BE2C (cell line): ENCODE results near the gene C4B. TPM values are rescaled to one million over a fixed set of nuclear protein-coding genes. Genes with fewer than 3 reads are reported as not detected.
"Not testable (repeated sequence)": the region's sequence is repeated elsewhere in the genome, so short reads cannot be mapped to it uniquely, and the experiment has no call there.

Source experiments
- DNase-seq: peaks from one replicate; pipeline ENCODE4 v3.0.0-alpha.2; 2020
- H3K27me3 ChIP-seq: fragments of 250-450 bp; sonication (Bioruptor Pico); 2 replicates; pipeline ENCODE4 v1.5.1; 2020; ENCODE audit warnings: mild to moderate bottlenecking
- H3K36me3 ChIP-seq: fragments of 250-450 bp; sonication (Bioruptor Pico); 2 replicates; pipeline ENCODE4 v1.5.1; 2020; ENCODE audit warnings: mild to moderate bottlenecking
- H3K4me1 ChIP-seq: fragments of 250-450 bp; sonication (Bioruptor Pico); 2 replicates; pipeline ENCODE4 v1.5.1; 2020
- H3K4me3 ChIP-seq: 2 replicates; pipeline ENCODE4 v1.5.1; 2011; ENCODE audit warnings: low read depth, low read length
- H3K9me3 ChIP-seq: fragments of 250-450 bp; sonication (Bioruptor Pico); 2 replicates; pipeline ENCODE4 v1.5.1; 2020
- CTCF ChIP-seq: IDR thresholded peaks from 2 replicates; pipeline ENCODE4 v1.5.1; 2012; ENCODE audit warnings: mild to moderate bottlenecking, low read depth, low read length
- polyA plus RNA-seq: library from polyadenylated mRNA; unstranded; fragments of >200 nt; gene quantifications from one replicate; pipeline ENCODE4 v1.2.1, GENCODE V29; 2012; ENCODE audit warnings: low read depth, missing spikeins; ENCODE audit not compliant: insufficient read length, insufficient read depth

C4B gene
- 3.7 TPM for polyA plus RNA-seq

GRCh38 chr6:32014547-32014946, at the start of gene C4B:
TSS of gene C4B (plus strand) at chr6:32014795. CDS start at chr6:32014846, 51 bp downstream.
- not testable (repeated sequence) for H3K9me3 ChIP-seq, H3K36me3 ChIP-seq, H3K4me3 ChIP-seq, H3K27me3 ChIP-seq, H3K4me1 ChIP-seq, DNase-seq

GRCh38 chr6:31965700-31966099, 48.9 kb upstream of the C4B start:
- peaks cover 57% of the 10 kb centered on the region for H3K36me3 ChIP-seq
- H3K27me3 ChIP-seq, result no peaks in the 10 kb centered on the region
- no peak for DNase-seq
- no peak overlapping the region for H3K4me3 ChIP-seq
- no peaks in the 10 kb centered on the region for H3K4me1 ChIP-seq
- no peak for TF ChIP-seq CTCF
- H3K9me3 ChIP-seq, result no peaks in the 10 kb centered on the region

- Histone ChIP-seq H3K4me3 (no peak overlapping the region), H3K9me3 (no peaks in the 10 kb centered on the region), H3K36me3 (peaks cover 51% of the 10 kb centered on the region), H3K27me3 (no peaks in the 10 kb centered on the region), H3K4me1 (no peaks in the 10 kb centered on the region)
- no peak for DNase-seq
- TF ChIP-seq CTCF, result no peak
These were observed 48.1 kb upstream of the C4B start for GRCh38 chr6:31966506-31966905.

- DNase-seq, result no peak
- Histone ChIP-seq H3K36me3 (peaks cover 49% of the 10 kb centered on the region), H3K9me3 (no peaks in the 10 kb centered on the region), H3K27me3 (no peaks in the 10 kb centered on the region), H3K4me3 (no peak overlapping the region), H3K4me1 (no peaks in the 10 kb centered on the region)
- TF ChIP-seq CTCF, result no peak
These were observed 47.3 kb upstream of the C4B start for GRCh38 chr6:31966997-31967925.

- H3K36me3 ChIP-seq, result peaks cover 49% of the 10 kb centered on the region
These were observed 46.7 kb upstream of the C4B start for GRCh38 chr6:31967926-31968320.

GRCh38 chr6:31968326-31968725, 46.3 kb upstream of the C4B start:
- DNase-seq, result no peak
- Histone ChIP-seq H3K36me3 (peaks cover 49% of the 10 kb centered on the region), H3K4me3 (no peak overlapping the region), H3K27me3 (no peaks in the 10 kb centered on the region), H3K4me1 (no peaks in the 10 kb centered on the region), H3K9me3 (no peaks in the 10 kb centered on the region)
- TF ChIP-seq CTCF, result no peak

More at GRCh38 chr6:31967926-31968320, 46.7 kb upstream of the C4B start:
- no peaks in the 10 kb centered on the region for H3K4me1 ChIP-seq
- no peak for TF ChIP-seq CTCF
- no peak overlapping the region for H3K4me3 ChIP-seq
- no peaks in the 10 kb centered on the region for H3K27me3 ChIP-seq
- no peaks in the 10 kb centered on the region for H3K9me3 ChIP-seq
- no peak for DNase-seq
